Parathyroid adenoma (tissue), 2 donors: Measurements from ENCODE around the gene GLIPR2.

ENCODE experiments used
- H2AFZ ChIP-seq: fragments of 300-600 bp; sonication (generic); one replicate; pipeline ENCODE4 v1.7.0; 2017; ENCODE audit warnings: antibody characterized with exemption, mild to moderate bottlenecking
- H3K27ac ChIP-seq: fragments of 300-600 bp; sonication (generic); one replicate; pipeline ENCODE4 v1.7.0; 2017
- H3K27me3 ChIP-seq: fragments of 300-600 bp; sonication (generic); one replicate; pipeline ENCODE4 v1.7.0; 2017; ENCODE audit warnings: low read length; ENCODE audit not compliant: control insufficient read depth, insufficient read depth
- H3K36me3 ChIP-seq: fragments of 300-600 bp; sonication (generic); one replicate; pipeline ENCODE4 v1.7.0; 2017; ENCODE audit warnings: low read length; ENCODE audit not compliant: control insufficient read depth, insufficient read depth
- H3K4me1 ChIP-seq: fragments of 300-600 bp; sonication (generic); one replicate; pipeline ENCODE4 v1.7.0; 2017; ENCODE audit warnings: control low read depth
- H3K4me2 ChIP-seq: fragments of 300-600 bp; sonication (generic); one replicate; pipeline ENCODE4 v1.7.0; 2017; ENCODE audit warnings: low read length
- H3K4me3 ChIP-seq: fragments of 300-600 bp; sonication (generic); one replicate; pipeline ENCODE4 v1.7.0; 2017; ENCODE audit warnings: low read depth, low read length
- H3K79me2 ChIP-seq: fragments of 300-600 bp; sonication (generic); one replicate; pipeline ENCODE4 v1.7.0; 2017; ENCODE audit warnings: control low read depth
- H3K9ac ChIP-seq: fragments of 300-600 bp; sonication (generic); one replicate; pipeline ENCODE4 v1.7.0; 2017; ENCODE audit warnings: mild to moderate bottlenecking
- H3K9me3 ChIP-seq: fragments of 300-600 bp; sonication (generic); one replicate; pipeline ENCODE4 v1.7.0; 2017; ENCODE audit warnings: low read length; ENCODE audit not compliant: control insufficient read depth
- CTCF ChIP-seq: fragments of 300-600 bp; sonication (generic); IDR thresholded peaks from one replicate; pipeline ENCODE4 v1.7.0; 2017; ENCODE audit warnings: antibody characterized with exemption, mild to moderate bottlenecking
- donor health status: primary hyperparathyroidism.

GLIPR2 gene

DNA sequence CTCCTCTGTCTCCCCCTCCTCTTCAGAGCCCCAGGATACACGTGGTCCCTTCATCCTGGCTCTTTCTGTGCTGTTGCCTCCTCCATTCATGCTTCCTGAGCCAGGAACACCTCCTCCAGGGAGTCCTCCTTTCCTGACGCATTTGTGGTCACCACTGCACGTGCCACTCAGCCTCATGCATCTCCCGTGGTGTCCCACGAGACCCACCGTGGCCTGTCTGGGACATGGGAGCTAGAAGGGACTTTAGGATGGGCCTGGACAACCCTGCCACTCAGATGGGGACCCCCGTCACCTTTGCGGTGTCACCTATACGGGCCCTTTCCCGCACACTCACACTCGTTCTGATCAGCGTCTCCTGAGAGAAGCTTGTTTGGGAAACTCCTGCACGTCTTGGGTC lies 6.7 kb downstream of the GLIPR2 start:
- H3K36me3 ChIP-seq: no peaks in the 10 kb centered on the region
- no peaks in the 10 kb centered on the region for H3K27me3 ChIP-seq
- TF ChIP-seq CTCF: no peak
- H3K4me1 ChIP-seq: no peaks in the 10 kb centered on the region
- peak overlapping the region; percentile 30 for H3K4me2 ChIP-seq
- H2AFZ ChIP-seq: no peak overlapping the region
- no peaks in the 10 kb centered on the region for H3K79me2 ChIP-seq
- H3K27ac ChIP-seq: peak overlapping the region; percentile 32
- no peak overlapping the region for H3K9ac ChIP-seq
- H3K4me3 ChIP-seq: no peak overlapping the region
- H3K9me3 ChIP-seq: no peaks in the 10 kb centered on the region

- Histone ChIP-seq H3K9ac (no peak overlapping the region), H3K27me3 (no peaks in the 10 kb centered on the region), H3K4me3 (no peak overlapping the region), H3K27ac (no peak overlapping the region), H3K9me3 (no peaks in the 10 kb centered on the region), H3K4me1 (no peaks in the 10 kb centered on the region), H2AFZ (no peak overlapping the region), H3K4me2 (no peak overlapping the region), H3K36me3 (no peaks in the 10 kb centered on the region), H3K79me2 (no peaks in the 10 kb centered on the region)
- no peak for TF ChIP-seq CTCF
Measured at GRCh38 chr9:36144309-36145232, 8.0 kb downstream of the GLIPR2 start.

DNA sequence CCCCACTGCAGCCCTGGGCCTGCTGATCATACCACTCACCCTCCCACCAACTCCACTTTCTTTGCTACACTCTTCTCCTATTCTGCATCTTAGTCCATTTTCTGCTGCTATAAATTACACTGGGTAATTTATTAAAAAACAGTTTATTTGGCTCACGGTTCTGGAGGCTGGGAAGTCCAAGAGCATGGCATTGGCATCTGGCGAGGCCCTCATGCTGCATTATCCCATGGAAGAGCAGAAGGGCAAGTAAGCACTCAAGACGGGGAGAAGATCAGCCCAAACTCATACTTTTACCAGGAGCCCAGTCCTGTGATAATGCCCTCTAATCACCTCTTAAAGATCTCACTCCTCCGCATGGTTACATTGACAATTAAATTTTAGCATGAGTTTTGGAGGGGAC lies 9.4 kb downstream of the GLIPR2 start:
- Histone ChIP-seq H3K9ac (no peak overlapping the region), H2AFZ (no peak overlapping the region), H3K79me2 (no peaks in the 10 kb centered on the region), H3K4me3 (no peak overlapping the region), H3K9me3 (no peaks in the 10 kb centered on the region), H3K27ac (no peak overlapping the region), H3K4me1 (no peaks in the 10 kb centered on the region), H3K4me2 (no peak overlapping the region), H3K27me3 (no peaks in the 10 kb centered on the region), H3K36me3 (no peaks in the 10 kb centered on the region)
- TF ChIP-seq CTCF: no peak

DNA sequence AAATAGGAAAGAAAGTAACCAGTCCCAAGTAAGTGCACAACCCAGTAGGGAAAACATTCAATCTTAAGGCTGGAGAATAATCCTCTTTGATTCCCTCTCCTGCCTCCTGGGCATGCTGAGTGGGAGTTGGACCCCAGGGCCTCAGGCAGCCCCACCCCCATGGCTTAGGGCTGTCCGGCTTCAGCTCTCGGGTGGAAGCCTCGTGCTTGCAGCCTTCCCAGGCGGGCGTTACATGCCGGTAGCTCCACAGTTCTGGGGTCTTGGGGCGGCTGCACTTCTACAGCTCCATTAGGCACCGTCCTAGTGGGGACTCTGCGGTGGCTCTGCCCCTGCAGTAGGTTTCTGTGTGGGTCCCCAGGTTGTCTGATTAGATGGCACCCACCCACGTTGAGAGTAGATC lies 10.1 kb downstream of the GLIPR2 start:
- no peaks in the 10 kb centered on the region for H3K36me3 ChIP-seq
- no peak overlapping the region for H3K9ac ChIP-seq
- no peak overlapping the region for H3K4me3 ChIP-seq
- no peak for TF ChIP-seq CTCF
- no peak overlapping the region for H3K27ac ChIP-seq
- no peak overlapping the region for H3K4me2 ChIP-seq
- no peak overlapping the region for H2AFZ ChIP-seq
- H3K9me3 ChIP-seq: no peaks in the 10 kb centered on the region
- H3K79me2 ChIP-seq: no peaks in the 10 kb centered on the region
- H3K4me1 ChIP-seq: no peaks in the 10 kb centered on the region
- no peaks in the 10 kb centered on the region for H3K27me3 ChIP-seq
